Trophoblast cell (in vitro differentiated cells and primary cell): Measurements from ENCODE around the gene MAP3K2.

ENCODE experiments used
- DNase-seq, 2 donors: peaks; one replicate each; pipeline ENCODE4 v3.0.0-alpha.2; 2016
- H2AFZ ChIP-seq: 2 replicates; pipeline ENCODE4 v1.6.1; 2013; ENCODE audit warnings: low read length, moderate library complexity, mild to moderate bottlenecking; ENCODE audit not compliant: insufficient read depth, poor library complexity
- H2AK5ac ChIP-seq: 2 replicates; pipeline ENCODE4 v1.6.1; 2013; ENCODE audit warnings: mild to moderate bottlenecking, low read length
- H2BK120ac ChIP-seq: 2 replicates; pipeline ENCODE4 v1.6.1; 2013; ENCODE audit warnings: low read length, mild to moderate bottlenecking, moderate library complexity; ENCODE audit not compliant: insufficient read depth, poor library complexity
- H2BK12ac ChIP-seq: 2 replicates; pipeline ENCODE4 v1.6.1; 2013; ENCODE audit warnings: mild to moderate bottlenecking, low read length, moderate library complexity
- H2BK5ac ChIP-seq: 2 replicates; pipeline ENCODE4 v1.6.1; 2013; ENCODE audit warnings: low read length, low read depth, moderate library complexity, mild to moderate bottlenecking; ENCODE audit not compliant: poor library complexity
- H3K14ac ChIP-seq: 2 replicates; pipeline ENCODE4 v1.6.1; 2013; ENCODE audit warnings: mild to moderate bottlenecking, low read length
- H3K18ac ChIP-seq: 2 replicates; pipeline ENCODE4 v1.6.1; 2013; ENCODE audit warnings: mild to moderate bottlenecking, low read length
- H3K23ac ChIP-seq: 2 replicates; pipeline ENCODE4 v1.6.1; 2013; ENCODE audit warnings: low read length
- H3K27ac ChIP-seq: 2 replicates; pipeline ENCODE4 v1.5.1; 2013; ENCODE audit warnings: low read depth, mild to moderate bottlenecking, inconsistent platforms, low read length, moderate library complexity
- H3K27me3 ChIP-seq: 2 replicates; pipeline ENCODE4 v1.6.1; 2013; ENCODE audit warnings: inconsistent platforms, mild to moderate bottlenecking, low read length, moderate library complexity; ENCODE audit not compliant: insufficient read depth
- H3K36me3 ChIP-seq, 2 experiments: 1 replicate in 1 of 2; 2 replicates in 1 of 2; pipeline ENCODE4 v1.6.1; 2013; ENCODE audit warnings: low read length in 2 of 2, mild to moderate bottlenecking in 2 of 2, moderate library complexity in 1 of 2; ENCODE audit not compliant: insufficient read depth in 2 of 2, control insufficient read depth in 1 of 2
- H3K4ac ChIP-seq: 2 replicates; pipeline ENCODE4 v1.6.1; 2013; ENCODE audit warnings: low read depth, mild to moderate bottlenecking, low read length, moderate library complexity
- H3K4me1 ChIP-seq, 2 experiments: 1 replicate in 1 of 2; 2 replicates in 1 of 2; pipeline ENCODE4 v1.6.1; 2013; ENCODE audit warnings: low read length in 2 of 2, mild to moderate bottlenecking in 2 of 2, moderate library complexity in 1 of 2; ENCODE audit not compliant: insufficient read depth in 2 of 2, control insufficient read depth in 1 of 2
- H3K4me2 ChIP-seq: 2 replicates; pipeline ENCODE4 v1.6.1; 2013; ENCODE audit warnings: inconsistent platforms, mild to moderate bottlenecking, low read length, moderate library complexity
- H3K4me3 ChIP-seq: 2 replicates; pipeline ENCODE4 v1.5.1; 2013; ENCODE audit warnings: mild to moderate bottlenecking, low read depth, low read length, inconsistent platforms
- H3K79me1 ChIP-seq: one replicate; pipeline ENCODE4 v1.6.1; 2013; ENCODE audit warnings: low read length
- H3K79me2 ChIP-seq: 2 replicates; pipeline ENCODE4 v1.6.1; 2013; ENCODE audit warnings: low read length, mild to moderate bottlenecking; ENCODE audit not compliant: control insufficient read depth, insufficient read depth, poor library complexity
- H3K9ac ChIP-seq: 2 replicates; pipeline ENCODE4 v1.6.1; 2013; ENCODE audit warnings: mild to moderate bottlenecking, low read length
- H3K9me3 ChIP-seq: 2 replicates; pipeline ENCODE4 v1.6.1; 2013; ENCODE audit warnings: low read depth, mild to moderate bottlenecking, control low read depth, inconsistent platforms, low read length; ENCODE audit not compliant: insufficient read depth
- H4K12ac ChIP-seq: 2 replicates; pipeline ENCODE4 v1.6.1; 2013; ENCODE audit warnings: low read depth, mild to moderate bottlenecking, low read length, moderate library complexity
- H4K8ac ChIP-seq: 2 replicates; pipeline ENCODE4 v1.6.1; 2013; ENCODE audit warnings: low read depth, mild to moderate bottlenecking, low read length, moderate library complexity
- H4K91ac ChIP-seq: one replicate; pipeline ENCODE4 v1.6.1; 2013; ENCODE audit warnings: low read depth, mild to moderate bottlenecking, low read length, moderate library complexity
- WGBS: extraction: QIAGEN DNeasy Blood & Tissue Kit; methylation state at CpG from one replicate; pipeline ENCODE4 v1.1.7; 2013; ENCODE audit warnings: missing lambda C conversion rate; ENCODE audit not compliant: insufficient read length, insufficient coverage; ENCODE audit errors: extremely low coverage; 5-methylcytosine and 5-hydroxymethylcytosine counted together

Gene MAP3K2

GRCh38 chr2:127408004-127408806, 20.4 kb upstream of the MAP3K2 start:
- no peak overlapping the region for H3K23ac ChIP-seq
- peaks cover 13 to 18% of the 10 kb centered on the region in 2 experiments for H3K4me1 ChIP-seq
- peak overlapping the region; percentile 82 for H2AFZ ChIP-seq
- no peak overlapping the region for H3K9ac ChIP-seq
- peak overlapping the region; percentile 70 for H4K12ac ChIP-seq
- H3K18ac ChIP-seq: peak overlapping the region; percentile 55
- peaks cover 16% of the 10 kb centered on the region for H3K79me1 ChIP-seq
- H3K14ac ChIP-seq: peak overlapping the region; percentile 81
- peak overlapping the region; percentile 35 for H2AK5ac ChIP-seq
- peak overlapping the region; percentile 89 for H2BK5ac ChIP-seq
- no CpG with 5 or more reads among the region's 75 CpGs for WGBS
- peaks cover 0 to 4% of the 10 kb centered on the region in 2 experiments for H3K36me3 ChIP-seq
- peak overlapping the region; percentile 31 for H3K4me3 ChIP-seq
- peak overlapping the region; percentile 84 for H4K8ac ChIP-seq
- H3K79me2 ChIP-seq: peaks cover 5% of the 10 kb centered on the region
- peak overlapping the region; percentile 55 for H2BK12ac ChIP-seq
- no peaks in the 10 kb centered on the region for H3K27me3 ChIP-seq
- peak overlapping the region; percentile 95 for H3K27ac ChIP-seq
- peaks cover 8% of the 10 kb centered on the region for H3K9me3 ChIP-seq
- H3K4me2 ChIP-seq: peak overlapping the region; percentile 56
- H2BK120ac ChIP-seq: peak overlapping the region; percentile 97
- DNase-seq: peak; percentile 93 to 96
- peak overlapping the region; percentile 97 for H4K91ac ChIP-seq
- peak overlapping the region; percentile 53 for H3K4ac ChIP-seq

- Histone ChIP-seq H4K8ac (no peak overlapping the region), H2AK5ac (no peak overlapping the region), H3K4me3 (no peak overlapping the region), H3K4me1 (peaks cover 13 to 18% of the 10 kb centered on the region in 2 experiments), H2BK12ac (peak overlapping the region; percentile 30), H2BK5ac (peak overlapping the region; percentile 23), H4K91ac (peak overlapping the region; percentile 58), H3K14ac (no peak overlapping the region), H2BK120ac (no peak overlapping the region), H3K4ac (no peak overlapping the region), H3K27ac (peak overlapping the region; percentile 42), H4K12ac (peak overlapping the region; percentile 29), H2AFZ (no peak overlapping the region), H3K79me2 (peaks cover 5% of the 10 kb centered on the region), H3K9ac (no peak overlapping the region), H3K23ac (no peak overlapping the region), H3K27me3 (no peaks in the 10 kb centered on the region), H3K18ac (no peak overlapping the region), H3K4me2 (peak overlapping the region; percentile 1), H3K9me3 (peaks cover 8% of the 10 kb centered on the region), H3K36me3 (peaks cover 0 to 4% of the 10 kb centered on the region in 2 experiments), H3K79me1 (peaks cover 16% of the 10 kb centered on the region)
- peak; percentile 72 to 80 for DNase-seq
- WGBS: no CpG with 5 or more reads among the region's 6 CpGs
Observed at GRCh38 chr2:127407661-127408003, 19.9 kb upstream of the MAP3K2 start.

GRCh38 chr2:127407091-127407490, 19.3 kb upstream of the MAP3K2 start:
- no peak for DNase-seq
- Histone ChIP-seq H3K4me1 (peaks cover 17 to 23% of the 10 kb centered on the region in 2 experiments), H2AK5ac (peak overlapping the region; percentile 52), H3K4ac (peak overlapping the region; percentile 29), H3K9me3 (peaks cover 8% of the 10 kb centered on the region), H4K12ac (no peak overlapping the region), H2BK5ac (peak overlapping the region; percentile 47), H3K4me3 (no peak overlapping the region), H2AFZ (no peak overlapping the region), H2BK120ac (peak overlapping the region; percentile 68), H3K4me2 (no peak overlapping the region), H3K27ac (peak overlapping the region; percentile 42), H3K79me2 (peaks cover 5% of the 10 kb centered on the region), H4K8ac (peak overlapping the region; percentile 40), H4K91ac (peak overlapping the region; percentile 79), H3K23ac (no peak overlapping the region), H3K9ac (no peak overlapping the region), H3K14ac (peak overlapping the region; percentile 28), H3K27me3 (no peaks in the 10 kb centered on the region), H3K36me3 (peaks cover 0 to 4% of the 10 kb centered on the region in 2 experiments), H3K18ac (no peak overlapping the region), H2BK12ac (peak overlapping the region; percentile 95), H3K79me1 (peaks cover 20% of the 10 kb centered on the region)
- WGBS: no CpG with 5 or more reads among the region's 9 CpGs

GRCh38 chr2:127406454-127406853, 18.7 kb upstream of the MAP3K2 start:
- DNase-seq: no peak
- no peak overlapping the region for H4K12ac ChIP-seq
- H3K27ac ChIP-seq: no peak overlapping the region
- H2BK5ac ChIP-seq: no peak overlapping the region
- no peak overlapping the region for H2BK120ac ChIP-seq
- H3K14ac ChIP-seq: no peak overlapping the region
- H3K4me3 ChIP-seq: no peak overlapping the region
- H3K79me2 ChIP-seq: peaks cover 5% of the 10 kb centered on the region
- H4K8ac ChIP-seq: no peak overlapping the region
- no peak overlapping the region for H2BK12ac ChIP-seq
- no peak overlapping the region for H3K4me2 ChIP-seq
- no peak overlapping the region for H3K4ac ChIP-seq
- peaks cover 8% of the 10 kb centered on the region for H3K9me3 ChIP-seq
- H3K4me1 ChIP-seq: peaks cover 23 to 28% of the 10 kb centered on the region in 2 experiments
- no peak overlapping the region for H2AK5ac ChIP-seq
- H2AFZ ChIP-seq: no peak overlapping the region
- no peak overlapping the region for H3K23ac ChIP-seq
- peaks cover 20% of the 10 kb centered on the region for H3K79me1 ChIP-seq
- H3K9ac ChIP-seq: no peak overlapping the region
- no CpG with 5 or more reads among the region's 2 CpGs for WGBS
- H4K91ac ChIP-seq: no peak overlapping the region
- no peaks in the 10 kb centered on the region for H3K27me3 ChIP-seq
- no peak overlapping the region for H3K18ac ChIP-seq
- peaks cover 0 to 4% of the 10 kb centered on the region in 2 experiments for H3K36me3 ChIP-seq
